Fibroblast of lung (primary cell): Measurements from ENCODE around the gene SPATA46. TPM values are rescaled to one million over a fixed set of nuclear protein-coding genes. Genes with fewer than 3 reads are reported as not detected.

Experiments
- DNase-seq, 2 donors: peaks; one replicate each; pipeline versions ENCODE4 v3.0.0 to v3.0.0-alpha.2; 2010; ENCODE audit warnings: low read depth in 2 of 2
- H2AFZ ChIP-seq: 2 replicates; pipeline ENCODE4 v1.5.1; 2012; ENCODE audit warnings: low read length, control low read depth, inconsistent platforms
- H3K27ac ChIP-seq: 2 replicates; pipeline ENCODE4 v1.5.1; 2011; ENCODE audit warnings: low read length, control low read depth; ENCODE audit not compliant: insufficient read depth
- H3K27me3 ChIP-seq: 2 replicates; pipeline ENCODE4 v1.5.1; 2011; ENCODE audit warnings: mild to moderate bottlenecking, low read length; ENCODE audit not compliant: control insufficient read depth, insufficient read depth
- H3K36me3 ChIP-seq: 2 replicates; pipeline ENCODE4 v1.5.1; 2011; ENCODE audit warnings: low read length; ENCODE audit not compliant: control insufficient read depth, insufficient read depth
- H3K4me1 ChIP-seq: 2 replicates; pipeline ENCODE4 v1.5.1; 2011; ENCODE audit warnings: low read length; ENCODE audit not compliant: control insufficient read depth, insufficient read depth; ENCODE audit errors: extremely low read depth
- H3K4me2 ChIP-seq: 2 replicates; pipeline ENCODE4 v1.5.1; 2011; ENCODE audit warnings: low read length, control low read depth; ENCODE audit not compliant: insufficient read depth; ENCODE audit errors: extremely low read depth
- H3K4me3 ChIP-seq, 4 experiments: fragments of 200-600 bp in 1 of 4; sonication (generic) in 1 of 4; replicated peaks in 1 of 4; 2 replicates each; pipeline ENCODE4 v1.5.1; 2011 to 2016; ENCODE audit warnings: low read length in 4 of 4, low read depth in 3 of 4, mild to moderate bottlenecking in 3 of 4, control low read depth in 2 of 4, inconsistent platforms in 1 of 4, mixed read lengths in 1 of 4; ENCODE audit not compliant: insufficient read depth in 1 of 4; ENCODE audit errors: control extremely low read depth in 1 of 4
- H3K79me2 ChIP-seq: 2 replicates; pipeline ENCODE4 v1.5.1; 2012; ENCODE audit warnings: mild to moderate bottlenecking, low read length, inconsistent platforms; ENCODE audit not compliant: control insufficient read depth, insufficient read depth
- H3K9ac ChIP-seq: 2 replicates; pipeline ENCODE4 v1.5.1; 2011; ENCODE audit warnings: mild to moderate bottlenecking, low read length, control low read depth; ENCODE audit not compliant: insufficient read depth
- H3K9me3 ChIP-seq: 2 replicates; pipeline ENCODE4 v1.5.1; 2012; ENCODE audit warnings: low read depth, low read length; ENCODE audit not compliant: control insufficient read depth, insufficient read depth
- H4K20me1 ChIP-seq: 2 replicates; pipeline ENCODE4 v1.5.1; 2011; ENCODE audit warnings: low read length; ENCODE audit not compliant: control insufficient read depth, insufficient read depth; ENCODE audit errors: extremely low read depth
- EZH2 ChIP-seq: IDR thresholded peaks from 2 replicates; pipeline ENCODE4 v1.5.1; 2012; ENCODE audit warnings: low read length, control low read depth, mild to moderate bottlenecking; ENCODE audit errors: missing control alignments
- polyA plus RNA-seq, 2 donors: library from polyadenylated mRNA; depleted of rRNA in 1 of 2; stranded (reverse) in 1 of 2; unstranded in 1 of 2; fragments of >200 nt; gene quantifications; 2 replicates each; pipeline ENCODE4 v1.2.1, GENCODE V29; 2011 to 2012; ENCODE audit warnings: missing spikeins in 1 of 2
- total RNA-seq: library from RNA; depleted of rRNA; stranded (reverse); fragments of >200 nt; gene quantifications from 2 replicates; pipeline ENCODE4 v1.2.1, GENCODE V29; 2014
- TF ChIP-seq, protein P1 (sequence below), 2 donors: IDR thresholded peaks in 1 of 2; conservative IDR thresholded peaks in 1 of 2; 1 replicate in 1 of 2; 2 replicates in 1 of 2; pipeline ENCODE4 v1.5.1; 2011 to 2012; ENCODE audit warnings: low read length in 2 of 2, control low read depth in 1 of 2, inconsistent platforms in 1 of 2, low read depth in 1 of 2, mild to moderate bottlenecking in 1 of 2

The SPATA46 gene
- total and polyA plus RNA-seq, 2 donors (not counting 1 experiment from before 2014, with no cell fraction given), result not detected

- no peak overlapping the region for H3K4me2 ChIP-seq
- no peak for TF ChIP-seq EZH2
- TF ChIP-seq, protein P1, sequence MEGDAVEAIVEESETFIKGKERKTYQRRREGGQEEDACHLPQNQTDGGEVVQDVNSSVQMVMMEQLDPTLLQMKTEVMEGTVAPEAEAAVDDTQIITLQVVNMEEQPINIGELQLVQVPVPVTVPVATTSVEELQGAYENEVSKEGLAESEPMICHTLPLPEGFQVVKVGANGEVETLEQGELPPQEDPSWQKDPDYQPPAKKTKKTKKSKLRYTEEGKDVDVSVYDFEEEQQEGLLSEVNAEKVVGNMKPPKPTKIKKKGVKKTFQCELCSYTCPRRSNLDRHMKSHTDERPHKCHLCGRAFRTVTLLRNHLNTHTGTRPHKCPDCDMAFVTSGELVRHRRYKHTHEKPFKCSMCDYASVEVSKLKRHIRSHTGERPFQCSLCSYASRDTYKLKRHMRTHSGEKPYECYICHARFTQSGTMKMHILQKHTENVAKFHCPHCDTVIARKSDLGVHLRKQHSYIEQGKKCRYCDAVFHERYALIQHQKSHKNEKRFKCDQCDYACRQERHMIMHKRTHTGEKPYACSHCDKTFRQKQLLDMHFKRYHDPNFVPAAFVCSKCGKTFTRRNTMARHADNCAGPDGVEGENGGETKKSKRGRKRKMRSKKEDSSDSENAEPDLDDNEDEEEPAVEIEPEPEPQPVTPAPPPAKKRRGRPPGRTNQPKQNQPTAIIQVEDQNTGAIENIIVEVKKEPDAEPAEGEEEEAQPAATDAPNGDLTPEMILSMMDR (conservative IDR thresholded peaks at IDR 0.05 in 1 of 2, IDR thresholded peaks at IDR 0.05 in 1 of 2; ENCODE audit: low read depth in 1 of 2, low read length in 2 of 2), result no peak
- H3K9ac ChIP-seq, result no peak overlapping the region
Measured at GRCh38 chr1:162385702-162386101, 9.0 kb upstream of the SPATA46 start.

DNA sequence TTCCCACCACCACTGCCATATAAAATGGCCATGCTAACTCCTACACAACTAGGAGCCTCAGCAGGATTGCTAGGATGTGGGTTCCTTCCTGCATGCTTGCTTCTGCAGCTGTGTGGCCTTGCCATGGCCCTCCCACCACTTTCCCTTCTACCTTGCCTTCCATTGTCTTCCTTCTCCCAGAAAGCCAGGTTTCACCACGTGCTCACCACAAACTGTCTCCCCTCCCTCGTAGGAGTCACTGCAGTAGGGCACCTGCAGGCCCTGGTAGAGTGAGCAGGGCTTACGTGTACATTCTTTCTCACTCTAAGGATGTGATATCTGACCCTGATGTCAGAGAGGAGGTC lies 8.6 kb upstream of the SPATA46 start:
- Histone ChIP-seq H3K4me3 (no peak overlapping the region), H3K27me3 (peaks cover 25% of the 10 kb centered on the region), H3K4me2 (no peak overlapping the region), H3K9ac (no peak overlapping the region), H3K9me3 (no peaks in the 10 kb centered on the region), H3K36me3 (no peaks in the 10 kb centered on the region), H3K4me1 (no peaks in the 10 kb centered on the region), H2AFZ (no peak overlapping the region), H3K79me2 (no peaks in the 10 kb centered on the region), H4K20me1 (no peaks in the 10 kb centered on the region), H3K27ac (no peak overlapping the region)
- no peak for DNase-seq
- no peak for TF ChIP-seq EZH2
- TF ChIP-seq, protein P1 (conservative IDR thresholded peaks at IDR 0.05 in 1 of 2, IDR thresholded peaks at IDR 0.05 in 1 of 2; ENCODE audit: low read depth in 1 of 2, low read length in 2 of 2), result no peak

More at GRCh38 chr1:162385702-162386101, 9.0 kb upstream of the SPATA46 start:
- Histone ChIP-seq H3K36me3 (no peaks in the 10 kb centered on the region), H3K27ac (no peak overlapping the region), H4K20me1 (no peaks in the 10 kb centered on the region), H3K27me3 (peaks cover 26% of the 10 kb centered on the region), H3K4me1 (no peaks in the 10 kb centered on the region), H2AFZ (no peak overlapping the region), H3K4me3 (no peak overlapping the region), H3K79me2 (no peaks in the 10 kb centered on the region), H3K9me3 (no peaks in the 10 kb centered on the region)
- DNase-seq, result no peak

GRCh38 chr1:162384601-162385279 lies 8.1 kb upstream of the SPATA46 start:
- Histone ChIP-seq H3K4me1 (no peaks in the 10 kb centered on the region), H3K9me3 (no peaks in the 10 kb centered on the region), H2AFZ (no peak overlapping the region), H3K27me3 (peaks cover 20% of the 10 kb centered on the region), H3K79me2 (no peaks in the 10 kb centered on the region), H3K36me3 (no peaks in the 10 kb centered on the region), H3K4me2 (no peak overlapping the region), H3K4me3 (no peak overlapping the region), H3K27ac (no peak overlapping the region), H3K9ac (no peak overlapping the region), H4K20me1 (no peaks in the 10 kb centered on the region)
- DNase-seq, result no peak
- no peak for TF ChIP-seq EZH2
- TF ChIP-seq, protein P1 (conservative IDR thresholded peaks at IDR 0.05 in 1 of 2, IDR thresholded peaks at IDR 0.05 in 1 of 2; ENCODE audit: low read depth in 1 of 2, low read length in 2 of 2), result no peak
